ENCODE data around the gene SERINC3.

GRCh38 chr20:44495802-44496481 is 25.9 kb downstream of the SERINC3 start:
- no peak for TF ChIP-seq BHLHE40 (IDR thresholded peaks at IDR 0.05; ENCODE audit: borderline replicate concordance in 1 of 2, low read depth in 2 of 2, low read length in 1 of 2)
- no peak for TF ChIP-seq CTCF (IDR thresholded peaks at IDR 0.05 in 2 of 3, conservative IDR thresholded peaks at IDR 0.05 in 1 of 3; ENCODE audit: control insufficient read depth in 2 of 3, extremely low read depth in 1 of 3, insufficient read depth in 1 of 3, low read depth in 3 of 3, low read length in 3 of 3)
- no peak for TF ChIP-seq NR2C2 (IDR thresholded peaks at IDR 0.05; ENCODE audit: borderline replicate concordance, control insufficient read depth, insufficient read length, low read depth)
- no peak for TF ChIP-seq EZH2 (IDR thresholded peaks at IDR 0.05; ENCODE audit: borderline replicate concordance, control insufficient read depth, low read depth, low read length)
- TF ChIP-seq CREM (IDR thresholded peaks at IDR 0.05; ENCODE audit: low read depth) = no peak
- TF ChIP-seq E2F4 (IDR thresholded peaks at IDR 0.05; ENCODE audit: low read depth, low read length) = no peak
- TF ChIP-seq POLR2AphosphoS5 (IDR thresholded peaks at IDR 0.05; ENCODE audit: low read length) = no peak; the same call in 1 of the 2 replicates
- no peak for TF ChIP-seq ZSCAN29 (IDR thresholded peaks at IDR 0.05)
- TF ChIP-seq ESRRA (IDR thresholded peaks at IDR 0.05; ENCODE audit: low read length) = no peak
- no peak for TF ChIP-seq ZBTB40 (IDR thresholded peaks at IDR 0.05; ENCODE audit: borderline replicate concordance)
- no peak for TF ChIP-seq MYC (IDR thresholded peaks at IDR 0.05; ENCODE audit: insufficient read depth, insufficient read length, insufficient replicate concordance, low read length, severe bottlenecking)
- TF ChIP-seq ZBTB33 (IDR thresholded peaks at IDR 0.05) = no peak
- no peak for TF ChIP-seq POLR2A (IDR thresholded peaks at IDR 0.05; ENCODE audit: low read depth, low read length)
- no peak for TF ChIP-seq PKNOX1 (IDR thresholded peaks at IDR 0.05)
